CD14-positive monocyte (primary cell): ENCODE results near the gene TMEM129. TPM values are rescaled to one million over a fixed set of nuclear protein-coding genes. Genes with fewer than 3 reads are reported as not detected.

ENCODE experiments used
- DNase-seq, 3 donors: peaks; one replicate each; pipeline ENCODE4 v3.0.0-alpha.2; 2011 to 2022
- H2AFZ ChIP-seq: 2 replicates; pipeline ENCODE4 v1.6.0; 2012; ENCODE audit warnings: mild to moderate bottlenecking, low read depth, low read length, inconsistent platforms; ENCODE audit not compliant: insufficient read depth, poor library complexity, severe bottlenecking
- H3K27ac ChIP-seq, 2 donors: 1 replicate in 1 of 2; 2 replicates in 1 of 2; pipeline ENCODE4 v1.5.1; 2012 to 2013; ENCODE audit warnings: low read length in 2 of 2, control low read depth in 1 of 2, inconsistent platforms in 1 of 2, low read depth in 1 of 2, mild to moderate bottlenecking in 1 of 2
- H3K27me3 ChIP-seq, 2 donors: one replicate each; pipeline versions ENCODE4 v1.6.0 to v1.6.1; 2011 to 2013; ENCODE audit warnings: low read length in 2 of 2; ENCODE audit not compliant: control insufficient read depth in 2 of 2, insufficient read depth in 2 of 2
- H3K36me3 ChIP-seq, 2 donors: replicated peaks in 1 of 2; 1 replicate in 1 of 2; 2 replicates in 1 of 2; pipeline versions ENCODE4 v1.5.1 to v1.6.1; 2012 to 2013; ENCODE audit warnings: low read length in 2 of 2, control low read depth in 1 of 2, inconsistent platforms in 1 of 2, mild to moderate bottlenecking in 1 of 2; ENCODE audit not compliant: insufficient read depth in 2 of 2, control insufficient read depth in 1 of 2
- H3K4me1 ChIP-seq, 2 donors: 1 replicate in 1 of 2; 2 replicates in 1 of 2; pipeline versions ENCODE4 v1.5.1 to v1.6.1; 2012 to 2013; ENCODE audit warnings: low read length in 2 of 2, control low read depth in 1 of 2, inconsistent platforms in 1 of 2, mild to moderate bottlenecking in 1 of 2, moderate library complexity in 1 of 2; ENCODE audit not compliant: insufficient read depth in 2 of 2, control insufficient read depth in 1 of 2
- H3K4me2 ChIP-seq: replicated peaks from 2 replicates; pipeline ENCODE3; 2012; ENCODE audit warnings: low read length, moderate library complexity, mild to moderate bottlenecking; ENCODE audit not compliant: poor library complexity, severe bottlenecking; ENCODE audit errors: extremely low read depth
- H3K4me3 ChIP-seq, 3 experiments: fragments of 200-600 bp in 1 of 3; sonication (generic) in 1 of 3; replicated peaks in 1 of 3; 1 replicate in 2 of 3; 2 replicates in 1 of 3; pipeline ENCODE4 v1.5.1; 2011 to 2013; ENCODE audit warnings: low read length in 3 of 3, mild to moderate bottlenecking in 3 of 3, control low read depth in 2 of 3, low read depth in 2 of 3, inconsistent platforms in 1 of 3, moderate library complexity in 1 of 3
- H3K79me2 ChIP-seq: 2 replicates; pipeline ENCODE4 v1.6.0; 2012; ENCODE audit warnings: mild to moderate bottlenecking, control low read depth, inconsistent platforms, low read length, moderate library complexity; ENCODE audit not compliant: insufficient read depth
- H3K9ac ChIP-seq: 2 replicates; pipeline ENCODE4 v1.6.0; 2017; ENCODE audit warnings: low read length, mild to moderate bottlenecking; ENCODE audit not compliant: insufficient read depth, poor library complexity, severe bottlenecking
- H3K9me3 ChIP-seq, 2 donors: replicated peaks in 1 of 2; 1 replicate in 1 of 2; 2 replicates in 1 of 2; pipeline versions ENCODE4 v1.5.1 to v1.6.1; 2012 to 2013; ENCODE audit warnings: low read length in 2 of 2, control low read depth in 1 of 2; ENCODE audit not compliant: control insufficient read depth in 1 of 2, insufficient read depth in 1 of 2
- H4K20me1 ChIP-seq: 2 replicates; pipeline ENCODE4 v1.6.0; 2012; ENCODE audit warnings: mild to moderate bottlenecking, low read length, control low read depth, moderate library complexity; ENCODE audit not compliant: insufficient read depth
- H3K27ac Mint-ChIP-seq, 7 donors: one replicate each; pipeline ENCODE4 v1.8.0; 2020; ENCODE audit warnings: mild to moderate bottlenecking in 7 of 7, mixed read lengths in 7 of 7, moderate library complexity in 6 of 7, inconsistent platforms in 2 of 7
- H3K27me3 Mint-ChIP-seq, 3 donors: one replicate each; pipeline ENCODE4 v1.8.0; 2021 to 2022; ENCODE audit warnings: low read depth in 3 of 3, mild to moderate bottlenecking in 3 of 3, mixed read lengths in 3 of 3, moderate library complexity in 3 of 3, inconsistent platforms in 1 of 3
- H3K36me3 Mint-ChIP-seq, 2 donors: one replicate each; pipeline ENCODE4 v1.8.0; 2020; ENCODE audit warnings: mixed read lengths in 2 of 2, inconsistent platforms in 1 of 2, mild to moderate bottlenecking in 1 of 2
- H3K4me1 Mint-ChIP-seq: one replicate; pipeline ENCODE4 v1.8.0; 2020; ENCODE audit warnings: mild to moderate bottlenecking, mixed read lengths
- H3K4me3 Mint-ChIP-seq, 2 donors: one replicate each; pipeline ENCODE4 v1.8.0; 2020; ENCODE audit warnings: mild to moderate bottlenecking in 2 of 2, mixed read lengths in 2 of 2, moderate library complexity in 1 of 2
- H3K9me3 Mint-ChIP-seq, 7 donors: one replicate each; pipeline ENCODE4 v1.8.0; 2020 to 2022; ENCODE audit warnings: mixed read lengths in 7 of 7, mild to moderate bottlenecking in 6 of 7, moderate library complexity in 6 of 7, inconsistent platforms in 2 of 7
- CTCF ChIP-seq: fragments of 200-600 bp; IDR thresholded peaks from one replicate; pipeline ENCODE4 v1.8.0; 2022; ENCODE audit warnings: antibody characterized with exemption, mild to moderate bottlenecking
- WGBS: methylation state at CpG from one replicate; pipeline ENCODE4 v1.1.5; 2013; ENCODE audit warnings: missing lambda C conversion rate; ENCODE audit not compliant: insufficient coverage; 5-methylcytosine and 5-hydroxymethylcytosine counted together
- intact Hi-C, 2 donors: fragments of 100-400 bp; cut with micrococcal nuclease; formaldehyde crosslinking; loops; one replicate each; pipeline versions ENCODE4 v1.15.0 to v1.15.1; 2023
- polyA plus RNA-seq, 3 donors: library from polyadenylated mRNA; depleted of rRNA in 1 of 3; unstranded in 2 of 3; stranded (reverse) in 1 of 3; fragments of 300-500 nt in 2 of 3; fragments of >200 nt in 1 of 3; fragmentation: Illumina TruSeq in 2 of 3; gene quantifications; 1 replicate in 2 of 3; 2 replicates in 1 of 3; pipeline ENCODE4 v1.2.3, GENCODE V29; 2012 to 2021

Gene TMEM129
- polyA plus RNA-seq, 3 donors, result 22.4 to 40.2 (median 24.1) TPM

GRCh38 chr4:1691737-1692373 lies 29.3 kb downstream of the TMEM129 start:
- Histone ChIP-seq H3K4me3 (no peak overlapping the region), H3K4me1 (peaks cover 0 to 4% of the 10 kb centered on the region in 2 donors), H2AFZ (no peak overlapping the region), H3K9ac (no peak overlapping the region), H3K9me3 (no peaks in the 10 kb centered on the region), H3K4me2 (no peak overlapping the region), H3K27ac (no peak overlapping the region), H4K20me1 (peaks cover 3% of the 10 kb centered on the region), H3K79me2 (no peaks in the 10 kb centered on the region), H3K27me3 (no peaks in the 10 kb centered on the region), H3K36me3 (peaks cover 44 to 61% of the 10 kb centered on the region in 2 donors)
- Mint-ChIP-seq H3K4me1 (peaks cover 2% of the 10 kb centered on the region), H3K27me3 (no peaks in the 10 kb centered on the region), H3K36me3 (peaks cover 50 to 62% of the 10 kb centered on the region in 2 donors), H3K9me3 (no peaks in the 10 kb centered on the region), H3K27ac (peak overlapping the region in 3 of 7 donors; percentile 36 to 80 (median 55)), H3K4me3 (no peak overlapping the region)
- 97% methylated on average over 9 of the region's 9 CpGs for WGBS
- no peak for TF ChIP-seq CTCF
- intact Hi-C loops, result loop anchor here in 1 of 2 donors (2.0 kb wide), 1 partner anchor 35 kb away; no protein-coding TSS in a partner anchor
- no peak for DNase-seq

- H3K36me3 Mint-ChIP-seq, result peaks cover 42 to 50% of the 10 kb centered on the region in 2 donors
- H3K4me1 Mint-ChIP-seq, result peaks cover 2% of the 10 kb centered on the region
- peaks cover 36 to 50% of the 10 kb centered on the region in 2 donors for H3K36me3 ChIP-seq
- no peak overlapping the region for H3K27ac ChIP-seq
- no peak overlapping the region for H3K27ac Mint-ChIP-seq
- peaks cover 0 to 2% (median 0%) of the 10 kb centered on the region in 3 donors for H3K27me3 Mint-ChIP-seq
- H3K4me3 ChIP-seq, result no peak overlapping the region
- H3K79me2 ChIP-seq, result no peaks in the 10 kb centered on the region
- 100% methylated on average over 3 of the region's 3 CpGs for WGBS
- DNase-seq, result no peak
- no peak overlapping the region for H3K4me3 Mint-ChIP-seq
- no peak overlapping the region for H3K9ac ChIP-seq
- no peak overlapping the region for H3K4me2 ChIP-seq
- H4K20me1 ChIP-seq, result peaks cover 3% of the 10 kb centered on the region
- H3K9me3 Mint-ChIP-seq, result no peaks in the 10 kb centered on the region
- H3K4me1 ChIP-seq, result peaks cover 0 to 4% of the 10 kb centered on the region in 2 donors
- no peaks in the 10 kb centered on the region for H3K9me3 ChIP-seq
- no peak for TF ChIP-seq CTCF
- H2AFZ ChIP-seq, result no peak overlapping the region
- H3K27me3 ChIP-seq, result no peaks in the 10 kb centered on the region
- intact Hi-C loops, result no loop called here
These were observed 30.4 kb downstream of the TMEM129 start for GRCh38 chr4:1690698-1691097.
